COLO668 (cell line): ENCODE measurements around the gene TMEM132D.

Source experiments
- DNase-seq: peaks from one replicate; lab custom pipeline; 2025; ENCODE audit not compliant: unreplicated experiment; lab: John Stamatoyannopoulos, UW

The TMEM132D gene

GRCh38 chr12:129127771-129128170, 776.1 kb downstream of the TMEM132D start:
- DNase-seq: no peak

GRCh38 chr12:129127211-129127610, 776.6 kb downstream of the TMEM132D start:
- no peak for DNase-seq

GRCh38 chr12:129119537-129119936, 784.3 kb downstream of the TMEM132D start:
- no peak for DNase-seq

- DNase-seq: no peak
Observed at GRCh38 chr12:129115558-129115957, 788.3 kb downstream of the TMEM132D start.

- DNase-seq: no peak
Observed at GRCh38 chr12:129110575-129110974, 793.2 kb downstream of the TMEM132D start.

GRCh38 chr12:129109174-129110001, 794.4 kb downstream of the TMEM132D start:
- no peak for DNase-seq

GRCh38 chr12:129106772-129107171, 797.1 kb downstream of the TMEM132D start:
- DNase-seq: no peak

GRCh38 chr12:129103231-129103630, 800.6 kb downstream of the TMEM132D start:
- no peak for DNase-seq

GRCh38 chr12:129102233-129102632, 801.6 kb downstream of the TMEM132D start:
- DNase-seq: no peak

- no peak for DNase-seq
Observed at GRCh38 chr12:129101816-129102215, 802.0 kb downstream of the TMEM132D start.

- no peak for DNase-seq
Observed at GRCh38 chr12:129101404-129101803, 802.4 kb downstream of the TMEM132D start.

- no peak for DNase-seq
Observed at GRCh38 chr12:129097451-129097850, 806.4 kb downstream of the TMEM132D start.

- DNase-seq: no peak
Observed at GRCh38 chr12:129096968-129097367, 806.9 kb downstream of the TMEM132D start.

- no peak for DNase-seq
Observed at GRCh38 chr12:129096184-129096583, 807.6 kb downstream of the TMEM132D start.

GRCh38 chr12:129089576-129089975, 814.2 kb downstream of the TMEM132D start:
- DNase-seq: no peak

- no peak for DNase-seq
Observed at GRCh38 chr12:129084875-129085826, 818.7 kb downstream of the TMEM132D start.

GRCh38 chr12:129083121-129083840, 820.5 kb downstream of the TMEM132D start:
- no peak for DNase-seq

- DNase-seq: no peak
Observed at GRCh38 chr12:129082441-129082840, 821.4 kb downstream of the TMEM132D start.

GRCh38 chr12:129081755-129082250, 822.0 kb downstream of the TMEM132D start:
- DNase-seq: no peak

GRCh38 chr12:129080821-129081220, 823.0 kb downstream of the TMEM132D start:
- no peak for DNase-seq

GRCh38 chr12:129080391-129080790, 823.4 kb downstream of the TMEM132D start:
- DNase-seq: no peak
